ENCODE measurements around the gene THRAP3. TPM values are rescaled to one million over a fixed set of nuclear protein-coding genes. Genes with fewer than 3 reads are reported as not detected.
"Not testable (repeated sequence)": the region's sequence is repeated elsewhere in the genome, so short reads cannot be mapped to it uniquely, and the experiment has no call there.

The THRAP3 gene
- total RNA-seq, 4 donors from 2014 or later = 77.2 to 99.5 (median 86.2) TPM

- peak; percentile 1 for ATAC-seq (ENCODE audit: low FRiP score)
- TF ChIP-seq CTCF (IDR thresholded peaks at IDR 0.05) = no peak
Observed at GRCh38 chr1:36223381-36223995, 755 bp upstream of the THRAP3 start.

GRCh38 chr1:36224537-36225282, 467 bp downstream of the THRAP3 start:
- TF ChIP-seq CTCF (IDR thresholded peaks at IDR 0.05) = peak in 1 of 3 donors; percentile 23
- DNase-seq (ENCODE audit: low spot score) (peak; percentile 55), ATAC-seq (ENCODE audit: low FRiP score) (peak; percentile 89)

More at GRCh38 chr1:36223381-36223995, 755 bp upstream of the THRAP3 start:
- no peak for DNase-seq (ENCODE audit: low spot score)

- DNase-seq (ENCODE audit: low spot score) = no peak
Observed at GRCh38 chr1:36225283-36225899, 1.1 kb downstream of the THRAP3 start.

GRCh38 chr1:36230279-36230678, 6.0 kb downstream of the THRAP3 start:
- not testable (repeated sequence) for ATAC-seq (ENCODE audit: low FRiP score); DNase-seq (ENCODE audit: low spot score)

More at GRCh38 chr1:36225283-36225899, 1.1 kb downstream of the THRAP3 start:
- no peak for ATAC-seq (ENCODE audit: low FRiP score)
- no peak for TF ChIP-seq CTCF (IDR thresholded peaks at IDR 0.05)

- ATAC-seq (ENCODE audit: low FRiP score) = no peak
- no peak for DNase-seq (ENCODE audit: low spot score)
- no peak for TF ChIP-seq CTCF (IDR thresholded peaks at IDR 0.05)
Observed at GRCh38 chr1:36231191-36231590, 6.9 kb downstream of the THRAP3 start.

- no peak for DNase-seq (ENCODE audit: low spot score)
- no peak for ATAC-seq (ENCODE audit: low FRiP score)
- TF ChIP-seq CTCF (IDR thresholded peaks at IDR 0.05) = no peak
Observed at GRCh38 chr1:36232212-36233095, 8.2 kb downstream of the THRAP3 start.

GRCh38 chr1:36236302-36236701, 12.1 kb downstream of the THRAP3 start:
- no peak for DNase-seq (ENCODE audit: low spot score)
- no peak for TF ChIP-seq CTCF (IDR thresholded peaks at IDR 0.05)
- ATAC-seq (ENCODE audit: low FRiP score) = no peak
